ENCODE measurements around the gene MAP3K12. TPM values are rescaled to one million over a fixed set of nuclear protein-coding genes. Genes with fewer than 3 reads are reported as not detected.

The MAP3K12 gene
- total and polyA plus RNA-seq, 2 of the 8 experiments (the other 6 are each of a cell fraction or from before 2014, with no cell fraction given) = 23.4 to 42.7 TPM

DNA sequence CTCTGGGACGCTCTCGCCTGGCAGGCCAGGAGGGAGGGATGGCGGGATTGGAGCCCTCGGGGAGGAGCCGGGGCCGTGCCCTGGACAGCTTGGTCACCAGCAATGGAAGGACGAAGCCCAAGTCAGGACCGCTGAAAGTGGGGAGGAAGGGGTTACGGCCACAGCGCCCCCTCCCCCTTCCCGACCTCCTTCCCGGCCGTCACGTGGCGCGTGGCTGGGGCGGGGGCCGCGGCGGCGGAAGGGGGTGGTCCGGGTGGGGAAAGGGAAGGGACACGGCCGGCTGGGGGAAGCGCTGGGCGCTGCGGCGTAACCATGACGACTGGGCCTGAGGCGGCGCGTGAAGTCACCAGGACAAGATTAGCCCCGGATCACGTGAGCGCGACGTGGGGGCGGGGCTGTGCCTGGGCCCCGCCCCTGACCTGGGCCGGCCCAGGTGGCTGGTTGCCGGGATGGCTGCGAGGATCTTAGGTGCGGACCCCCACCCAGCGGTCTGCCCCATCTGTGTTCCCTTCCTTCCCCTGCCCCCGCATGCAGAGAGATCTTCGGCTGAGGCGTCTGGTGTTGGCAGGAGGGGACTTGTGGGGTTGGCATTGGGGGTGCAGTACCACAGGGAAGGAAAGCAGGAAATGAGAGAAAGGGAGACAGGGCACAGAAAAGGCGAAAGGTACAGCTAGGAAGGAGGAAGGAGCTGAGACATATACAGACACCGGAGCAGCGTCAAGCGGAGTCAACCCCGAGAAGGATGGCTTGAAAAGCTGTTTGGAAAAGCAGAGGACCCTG lies 6.2 kb downstream of the MAP3K12 start (continued):
- TF ChIP-seq, protein P1, sequence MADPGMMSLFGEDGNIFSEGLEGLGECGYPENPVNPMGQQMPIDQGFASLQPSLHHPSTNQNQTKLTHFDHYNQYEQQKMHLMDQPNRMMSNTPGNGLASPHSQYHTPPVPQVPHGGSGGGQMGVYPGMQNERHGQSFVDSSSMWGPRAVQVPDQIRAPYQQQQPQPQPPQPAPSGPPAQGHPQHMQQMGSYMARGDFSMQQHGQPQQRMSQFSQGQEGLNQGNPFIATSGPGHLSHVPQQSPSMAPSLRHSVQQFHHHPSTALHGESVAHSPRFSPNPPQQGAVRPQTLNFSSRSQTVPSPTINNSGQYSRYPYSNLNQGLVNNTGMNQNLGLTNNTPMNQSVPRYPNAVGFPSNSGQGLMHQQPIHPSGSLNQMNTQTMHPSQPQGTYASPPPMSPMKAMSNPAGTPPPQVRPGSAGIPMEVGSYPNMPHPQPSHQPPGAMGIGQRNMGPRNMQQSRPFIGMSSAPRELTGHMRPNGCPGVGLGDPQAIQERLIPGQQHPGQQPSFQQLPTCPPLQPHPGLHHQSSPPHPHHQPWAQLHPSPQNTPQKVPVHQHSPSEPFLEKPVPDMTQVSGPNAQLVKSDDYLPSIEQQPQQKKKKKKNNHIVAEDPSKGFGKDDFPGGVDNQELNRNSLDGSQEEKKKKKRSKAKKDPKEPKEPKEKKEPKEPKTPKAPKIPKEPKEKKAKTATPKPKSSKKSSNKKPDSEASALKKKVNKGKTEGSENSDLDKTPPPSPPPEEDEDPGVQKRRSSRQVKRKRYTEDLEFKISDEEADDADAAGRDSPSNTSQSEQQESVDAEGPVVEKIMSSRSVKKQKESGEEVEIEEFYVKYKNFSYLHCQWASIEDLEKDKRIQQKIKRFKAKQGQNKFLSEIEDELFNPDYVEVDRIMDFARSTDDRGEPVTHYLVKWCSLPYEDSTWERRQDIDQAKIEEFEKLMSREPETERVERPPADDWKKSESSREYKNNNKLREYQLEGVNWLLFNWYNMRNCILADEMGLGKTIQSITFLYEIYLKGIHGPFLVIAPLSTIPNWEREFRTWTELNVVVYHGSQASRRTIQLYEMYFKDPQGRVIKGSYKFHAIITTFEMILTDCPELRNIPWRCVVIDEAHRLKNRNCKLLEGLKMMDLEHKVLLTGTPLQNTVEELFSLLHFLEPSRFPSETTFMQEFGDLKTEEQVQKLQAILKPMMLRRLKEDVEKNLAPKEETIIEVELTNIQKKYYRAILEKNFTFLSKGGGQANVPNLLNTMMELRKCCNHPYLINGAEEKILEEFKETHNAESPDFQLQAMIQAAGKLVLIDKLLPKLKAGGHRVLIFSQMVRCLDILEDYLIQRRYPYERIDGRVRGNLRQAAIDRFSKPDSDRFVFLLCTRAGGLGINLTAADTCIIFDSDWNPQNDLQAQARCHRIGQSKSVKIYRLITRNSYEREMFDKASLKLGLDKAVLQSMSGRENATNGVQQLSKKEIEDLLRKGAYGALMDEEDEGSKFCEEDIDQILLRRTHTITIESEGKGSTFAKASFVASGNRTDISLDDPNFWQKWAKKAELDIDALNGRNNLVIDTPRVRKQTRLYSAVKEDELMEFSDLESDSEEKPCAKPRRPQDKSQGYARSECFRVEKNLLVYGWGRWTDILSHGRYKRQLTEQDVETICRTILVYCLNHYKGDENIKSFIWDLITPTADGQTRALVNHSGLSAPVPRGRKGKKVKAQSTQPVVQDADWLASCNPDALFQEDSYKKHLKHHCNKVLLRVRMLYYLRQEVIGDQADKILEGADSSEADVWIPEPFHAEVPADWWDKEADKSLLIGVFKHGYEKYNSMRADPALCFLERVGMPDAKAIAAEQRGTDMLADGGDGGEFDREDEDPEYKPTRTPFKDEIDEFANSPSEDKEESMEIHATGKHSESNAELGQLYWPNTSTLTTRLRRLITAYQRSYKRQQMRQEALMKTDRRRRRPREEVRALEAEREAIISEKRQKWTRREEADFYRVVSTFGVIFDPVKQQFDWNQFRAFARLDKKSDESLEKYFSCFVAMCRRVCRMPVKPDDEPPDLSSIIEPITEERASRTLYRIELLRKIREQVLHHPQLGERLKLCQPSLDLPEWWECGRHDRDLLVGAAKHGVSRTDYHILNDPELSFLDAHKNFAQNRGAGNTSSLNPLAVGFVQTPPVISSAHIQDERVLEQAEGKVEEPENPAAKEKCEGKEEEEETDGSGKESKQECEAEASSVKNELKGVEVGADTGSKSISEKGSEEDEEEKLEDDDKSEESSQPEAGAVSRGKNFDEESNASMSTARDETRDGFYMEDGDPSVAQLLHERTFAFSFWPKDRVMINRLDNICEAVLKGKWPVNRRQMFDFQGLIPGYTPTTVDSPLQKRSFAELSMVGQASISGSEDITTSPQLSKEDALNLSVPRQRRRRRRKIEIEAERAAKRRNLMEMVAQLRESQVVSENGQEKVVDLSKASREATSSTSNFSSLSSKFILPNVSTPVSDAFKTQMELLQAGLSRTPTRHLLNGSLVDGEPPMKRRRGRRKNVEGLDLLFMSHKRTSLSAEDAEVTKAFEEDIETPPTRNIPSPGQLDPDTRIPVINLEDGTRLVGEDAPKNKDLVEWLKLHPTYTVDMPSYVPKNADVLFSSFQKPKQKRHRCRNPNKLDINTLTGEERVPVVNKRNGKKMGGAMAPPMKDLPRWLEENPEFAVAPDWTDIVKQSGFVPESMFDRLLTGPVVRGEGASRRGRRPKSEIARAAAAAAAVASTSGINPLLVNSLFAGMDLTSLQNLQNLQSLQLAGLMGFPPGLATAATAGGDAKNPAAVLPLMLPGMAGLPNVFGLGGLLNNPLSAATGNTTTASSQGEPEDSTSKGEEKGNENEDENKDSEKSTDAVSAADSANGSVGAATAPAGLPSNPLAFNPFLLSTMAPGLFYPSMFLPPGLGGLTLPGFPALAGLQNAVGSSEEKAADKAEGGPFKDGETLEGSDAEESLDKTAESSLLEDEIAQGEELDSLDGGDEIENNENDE (IDR thresholded peaks at IDR 0.05; ENCODE audit: insufficient replicate concordance, low read length) = no peak
- TF ChIP-seq SP2 (IDR thresholded peaks at IDR 0.05; ENCODE audit: low read length) (no peak), SP1 (IDR thresholded peaks at IDR 0.05; ENCODE audit: low read depth, low read length) (peak; percentile 68; the same call in 1 of the 2 replicates), CEBPB (IDR thresholded peaks at IDR 0.05; ENCODE audit: low read depth, low read length) (no peak), HDAC6 (IDR thresholded peaks at IDR 0.05; ENCODE audit: low read depth, low read length) (no peak), PHF8 (conservative IDR thresholded peaks at IDR 0.05; ENCODE audit: low read depth, low read length) (peak; percentile 39; the same call in 1 of the 2 replicates), USF2 (IDR thresholded peaks at IDR 0.05; ENCODE audit: low read length) (peak; percentile 95), TAF1 (IDR thresholded peaks at IDR 0.05; ENCODE audit: low read depth, low read length) (0 out of 2 replicates have a peak, but pooled peaks have one; percentile 52), KDM5A (IDR thresholded peaks at IDR 0.05; ENCODE audit: low read length) (no peak), ASH2L (IDR thresholded peaks at IDR 0.05; ENCODE audit: low read length) (no peak)
